Cardiac fibroblast (primary cell): Measurements from ENCODE around the gene PPP2R5B.

Experiments used
- DNase-seq, 2 donors: peaks; one replicate each; pipeline versions ENCODE4 v3.0.0 to v3.0.0-alpha.2; 2010; ENCODE audit warnings: low read depth in 2 of 2
- H3K4me3 ChIP-seq, 2 donors: replicated peaks in 1 of 2; 1 replicate in 1 of 2; 2 replicates in 1 of 2; pipeline ENCODE4 v1.5.1; 2011; ENCODE audit warnings: low read depth in 2 of 2, low read length in 2 of 2, mild to moderate bottlenecking in 2 of 2, moderate library complexity in 1 of 2
- TF ChIP-seq, protein P1 (sequence below): IDR thresholded peaks from one replicate; pipeline ENCODE4 v1.5.1; 2011; ENCODE audit warnings: low read depth, mild to moderate bottlenecking, low read length, inconsistent platforms

The PPP2R5B gene

DNA sequence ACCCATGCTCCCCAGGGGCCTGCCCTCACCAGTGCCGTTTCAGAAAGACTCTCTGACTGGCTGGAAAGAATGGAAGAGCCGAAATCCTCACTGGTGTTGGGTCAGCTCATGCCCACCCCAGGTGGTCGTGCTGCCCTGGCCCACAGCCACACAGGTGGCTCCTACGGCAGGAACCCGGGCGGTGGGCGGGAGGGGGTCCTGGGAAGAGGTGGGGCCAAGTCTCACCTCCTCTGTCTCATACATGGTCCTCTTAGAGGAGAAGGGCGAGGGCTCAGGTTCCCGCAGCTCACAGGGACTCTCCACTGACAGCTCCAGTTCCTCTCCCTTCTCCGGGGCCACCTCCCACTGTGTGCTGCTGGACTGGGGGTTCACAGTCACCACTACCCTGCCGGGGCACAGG is 15.7 kb upstream of the PPP2R5B start:
- TF ChIP-seq, protein P1, sequence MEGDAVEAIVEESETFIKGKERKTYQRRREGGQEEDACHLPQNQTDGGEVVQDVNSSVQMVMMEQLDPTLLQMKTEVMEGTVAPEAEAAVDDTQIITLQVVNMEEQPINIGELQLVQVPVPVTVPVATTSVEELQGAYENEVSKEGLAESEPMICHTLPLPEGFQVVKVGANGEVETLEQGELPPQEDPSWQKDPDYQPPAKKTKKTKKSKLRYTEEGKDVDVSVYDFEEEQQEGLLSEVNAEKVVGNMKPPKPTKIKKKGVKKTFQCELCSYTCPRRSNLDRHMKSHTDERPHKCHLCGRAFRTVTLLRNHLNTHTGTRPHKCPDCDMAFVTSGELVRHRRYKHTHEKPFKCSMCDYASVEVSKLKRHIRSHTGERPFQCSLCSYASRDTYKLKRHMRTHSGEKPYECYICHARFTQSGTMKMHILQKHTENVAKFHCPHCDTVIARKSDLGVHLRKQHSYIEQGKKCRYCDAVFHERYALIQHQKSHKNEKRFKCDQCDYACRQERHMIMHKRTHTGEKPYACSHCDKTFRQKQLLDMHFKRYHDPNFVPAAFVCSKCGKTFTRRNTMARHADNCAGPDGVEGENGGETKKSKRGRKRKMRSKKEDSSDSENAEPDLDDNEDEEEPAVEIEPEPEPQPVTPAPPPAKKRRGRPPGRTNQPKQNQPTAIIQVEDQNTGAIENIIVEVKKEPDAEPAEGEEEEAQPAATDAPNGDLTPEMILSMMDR: no peak
- no peak overlapping the region for H3K4me3 ChIP-seq
- no peak for DNase-seq

DNA sequence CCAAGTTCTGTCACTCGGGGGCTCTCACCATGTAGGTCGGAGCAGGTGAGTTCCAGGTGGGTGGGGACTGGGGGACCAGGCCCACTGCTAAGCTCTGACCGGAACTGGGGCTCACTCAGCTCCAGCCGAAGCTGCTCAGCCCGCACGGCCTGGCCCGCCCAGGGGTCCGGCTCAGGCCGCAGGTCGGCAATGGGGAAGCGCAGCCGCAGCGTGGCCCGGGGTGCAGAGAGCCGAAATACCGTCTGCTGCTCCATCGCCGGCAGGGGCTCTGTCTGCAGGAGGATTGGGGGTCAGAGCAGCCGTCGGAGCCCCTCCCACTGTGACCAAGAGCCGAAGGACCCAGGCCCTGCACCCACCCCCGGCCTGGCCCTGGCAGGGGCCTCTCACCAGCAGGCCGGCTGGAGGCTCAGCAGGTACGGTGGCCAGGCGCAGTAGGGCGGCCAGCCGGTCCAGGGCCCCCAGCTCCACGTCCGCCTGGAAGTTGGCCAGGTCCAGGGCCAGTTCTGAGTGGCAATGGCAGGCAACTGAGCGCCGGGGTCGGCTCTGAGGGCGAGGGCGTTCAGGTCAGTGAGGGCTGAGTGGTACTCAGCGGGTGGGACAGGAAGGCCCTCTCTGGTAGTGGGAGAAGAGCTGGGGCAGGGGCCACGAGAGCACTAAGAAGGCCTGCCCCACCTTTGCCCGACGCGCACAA is 14.7 kb upstream of the PPP2R5B start:
- no peak for DNase-seq
- TF ChIP-seq, protein P1: no peak
- no peak overlapping the region for H3K4me3 ChIP-seq

DNA sequence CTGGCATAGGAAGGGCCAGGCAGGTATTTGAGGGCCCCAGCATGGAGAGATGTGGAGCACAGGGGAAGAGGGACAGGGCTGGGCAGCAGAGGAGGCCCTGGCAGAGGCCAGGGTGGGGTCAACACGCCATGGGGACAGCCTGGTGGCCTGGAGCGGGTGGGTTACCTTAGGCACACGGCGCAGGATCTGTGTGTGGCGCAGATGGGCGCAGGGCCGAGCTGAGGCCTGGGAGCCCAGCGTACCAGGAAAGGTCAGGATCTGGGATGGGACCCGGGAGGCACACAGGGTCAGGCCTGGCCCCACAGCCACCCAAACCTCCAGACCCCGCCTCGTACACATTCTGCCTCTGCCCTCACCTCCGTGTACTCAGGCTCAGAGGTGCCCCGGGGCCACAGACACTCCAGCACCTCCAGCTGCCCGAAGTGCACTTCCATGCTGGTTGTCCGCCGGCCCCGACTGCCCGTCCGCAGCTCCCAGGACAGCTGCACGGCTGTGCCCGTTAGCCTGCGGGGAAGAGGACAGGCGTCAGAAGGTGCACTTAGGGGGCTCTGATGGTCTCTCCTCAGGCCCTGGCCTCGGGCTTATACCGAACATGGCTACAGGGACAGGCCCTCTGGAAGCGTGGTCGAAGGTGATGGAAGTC is 13.9 kb upstream of the PPP2R5B start:
- no peak overlapping the region for H3K4me3 ChIP-seq
- TF ChIP-seq, protein P1: no peak
- no peak for DNase-seq

DNA sequence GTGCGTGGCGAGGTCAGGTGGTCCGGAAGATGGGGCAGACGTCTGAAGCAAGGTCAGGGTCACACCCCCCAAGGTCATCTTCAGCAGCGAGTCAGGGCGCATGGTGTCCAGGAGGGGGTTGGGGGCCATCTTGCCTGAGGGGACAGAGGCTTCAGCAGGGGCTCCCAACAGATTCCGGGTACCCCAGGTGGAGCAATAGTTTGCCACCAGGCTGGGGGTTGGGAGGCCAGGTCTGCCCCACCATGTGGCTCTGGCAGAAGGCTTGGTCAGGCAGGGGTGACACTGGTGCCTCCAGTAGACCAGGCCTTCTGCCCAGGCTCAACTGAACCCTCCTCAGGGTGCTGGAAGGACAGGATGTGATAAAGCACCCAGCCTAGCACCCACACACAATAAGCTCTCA is 13.3 kb upstream of the PPP2R5B start:
- H3K4me3 ChIP-seq: no peak overlapping the region
- DNase-seq: no peak
- TF ChIP-seq, protein P1: no peak

DNA sequence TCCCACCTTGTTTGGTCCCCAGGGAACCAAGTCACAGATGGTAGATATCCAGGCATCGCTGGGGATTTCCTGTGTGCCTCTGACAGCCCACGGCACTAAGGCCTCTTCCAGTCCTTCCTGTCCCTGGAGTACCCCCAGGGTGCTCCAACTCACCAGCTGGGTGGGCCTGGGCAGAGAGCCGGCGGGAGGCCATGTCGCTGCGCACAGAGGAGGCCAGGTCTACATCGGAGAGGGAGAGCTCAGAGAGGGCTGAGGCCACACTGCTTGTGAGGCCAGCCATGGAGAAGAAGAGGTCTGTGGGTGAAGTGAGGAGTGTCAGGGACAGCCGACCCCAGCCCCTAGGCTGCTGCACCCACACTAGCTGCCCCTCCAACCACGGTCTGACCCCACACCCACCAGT is 12.8 kb upstream of the PPP2R5B start:
- DNase-seq: no peak
- TF ChIP-seq, protein P1: no peak
- H3K4me3 ChIP-seq: no peak overlapping the region

DNA sequence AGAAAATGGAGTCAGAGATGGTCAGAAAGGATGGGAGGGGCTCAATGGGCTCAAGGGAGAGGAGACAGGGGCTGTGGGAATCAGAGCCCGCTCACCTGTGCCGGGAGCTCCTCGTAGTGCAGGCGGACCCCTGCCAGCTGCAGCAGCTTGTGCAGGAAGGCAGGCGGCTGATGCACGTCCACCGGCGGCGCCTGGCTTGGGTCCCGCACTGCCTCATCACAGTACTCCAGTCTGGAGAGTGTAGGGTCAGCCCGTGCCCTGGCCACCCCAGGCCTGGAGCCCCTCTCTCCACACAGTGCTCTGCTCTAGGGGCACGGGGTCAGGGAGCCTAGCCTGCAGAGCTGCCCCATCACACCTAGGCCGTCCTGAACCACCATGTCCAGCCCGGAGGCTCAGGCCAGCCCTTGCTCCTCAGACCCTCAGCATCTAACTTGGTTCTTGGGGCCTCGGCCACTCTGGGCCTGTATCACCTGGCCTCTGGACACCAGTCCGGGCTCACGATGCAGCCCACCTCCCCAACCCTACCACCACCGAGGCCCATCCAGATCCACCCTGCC is 11.2 kb upstream of the PPP2R5B start:
- DNase-seq: no peak
- no peak overlapping the region for H3K4me3 ChIP-seq
- TF ChIP-seq, protein P1: no peak
